CD4-positive, alpha-beta T cell (primary cell): ENCODE results near the gene PRKAG1. TPM values are rescaled to one million over a fixed set of nuclear protein-coding genes. Genes with fewer than 3 reads are reported as not detected.

ENCODE experiments used
- ATAC-seq: fragments of 200-7000 bp; cut with Tn5 transposase; one replicate; pipeline ENCODE4 v1.10.0; 2022; ENCODE audit warnings: mild to moderate bottlenecking; ENCODE audit not compliant: poor library complexity
- CTCF ChIA-PET: fragments of 350-600 bp; sonication (Branson Sonifier 250); formaldehyde crosslinking; loops from one replicate; lab custom pipeline; 2021; ENCODE audit warnings: antibody characterized with exemption, inconsistent platforms; lab: Charles Lee
- POLR2A ChIA-PET: fragments of 350-600 bp; sonication (Branson Sonifier 250); formaldehyde crosslinking; loops from one replicate; lab custom pipeline; 2021; ENCODE audit warnings: antibody characterized with exemption, inconsistent platforms; lab: Charles Lee
- DNase-seq, 14 experiments: peaks; one replicate each; pipeline ENCODE4 v3.0.0-alpha.2; 2013 to 2020; ENCODE audit warnings: mixed read lengths in 2 of 14
- H3K27ac ChIP-seq, 2 donors: one replicate each; pipeline versions ENCODE4 v1.5.1 to v1.7.0; 2013; ENCODE audit warnings: low read length in 2 of 2, low read depth in 1 of 2, mild to moderate bottlenecking in 1 of 2
- H3K27me3 ChIP-seq, 2 experiments: 1 replicate in 1 of 2; 2 replicates in 1 of 2; pipeline versions ENCODE4 v1.6.1 to v1.7.0; 2013; ENCODE audit warnings: low read length in 2 of 2, control low read depth in 1 of 2, mild to moderate bottlenecking in 1 of 2, moderate library complexity in 1 of 2; ENCODE audit not compliant: insufficient read depth in 2 of 2, control insufficient read depth in 1 of 2
- H3K36me3 ChIP-seq: one replicate; pipeline ENCODE4 v1.6.1; 2013; ENCODE audit warnings: low read length, control low read depth; ENCODE audit not compliant: insufficient read depth
- H3K4me1 ChIP-seq: one replicate; pipeline ENCODE4 v1.6.1; 2013; ENCODE audit warnings: low read length, control low read depth; ENCODE audit not compliant: insufficient read depth
- H3K4me3 ChIP-seq: one replicate; pipeline ENCODE4 v1.5.1; 2013; ENCODE audit warnings: mild to moderate bottlenecking, low read length, moderate library complexity
- H3K9me3 ChIP-seq, 2 experiments: 1 replicate in 1 of 2; 2 replicates in 1 of 2; pipeline versions ENCODE4 v1.6.1 to v1.7.0; 2013; ENCODE audit warnings: low read length in 2 of 2, mild to moderate bottlenecking in 2 of 2, control low read depth in 1 of 2, moderate library complexity in 1 of 2; ENCODE audit not compliant: control insufficient read depth in 1 of 2, insufficient read depth in 1 of 2
- H3K27ac Mint-ChIP-seq: one replicate; pipeline ENCODE4 v1.8.0; 2020; ENCODE audit warnings: mixed read lengths
- H3K27me3 Mint-ChIP-seq: one replicate; pipeline ENCODE4 v1.8.0; 2021; ENCODE audit warnings: mixed read lengths
- H3K36me3 Mint-ChIP-seq: one replicate; pipeline ENCODE4 v1.8.0; 2021; ENCODE audit warnings: low read depth, mixed read lengths
- H3K4me1 Mint-ChIP-seq: one replicate; pipeline ENCODE4 v1.8.0; 2021; ENCODE audit warnings: low read depth, mixed read lengths
- H3K4me3 Mint-ChIP-seq: one replicate; pipeline ENCODE4 v1.8.0; 2020; ENCODE audit warnings: mild to moderate bottlenecking, mixed read lengths
- H3K9me3 Mint-ChIP-seq: one replicate; pipeline ENCODE4 v1.8.0; 2020; ENCODE audit warnings: mixed read lengths
- CTCF ChIP-seq: fragments of 200-600 bp; IDR thresholded peaks from one replicate; pipeline ENCODE4 v1.8.0; 2022; ENCODE audit warnings: antibody characterized with exemption, mild to moderate bottlenecking
- intact Hi-C, 2 experiments: fragments of 100-400 bp; cut with DNase I in 1 of 2; cut with micrococcal nuclease in 1 of 2; formaldehyde crosslinking; loops; one replicate each; pipeline versions ENCODE4 v1.15.1 to v1.9.0; 2023 to 2025; cut with DNase I, micrococcal nuclease
- total RNA-seq, 174 experiments: library from RNA in 2 of 174; stranded (reverse) in 2 of 174; gene quantifications; one replicate each; pipeline ENCODE4 v1.2.3 and lab custom pipeline; 2021 to 2026

PRKAG1 gene
- total RNA-seq, 2 experiments from 2014 or later: 34.6 to 38.2 TPM

GRCh38 chr12:49013428-49013827, 5.1 kb downstream of the PRKAG1 start:
- intact Hi-C loops: no loop called here
- Mint-ChIP-seq H3K27me3 (no peaks in the 10 kb centered on the region), H3K4me1 (peaks cover 37% of the 10 kb centered on the region), H3K4me3 (no peak overlapping the region), H3K9me3 (no peaks in the 10 kb centered on the region), H3K36me3 (peaks cover 83% of the 10 kb centered on the region), H3K27ac (no peak overlapping the region)
- Histone ChIP-seq H3K9me3 (no peaks in the 10 kb centered on the region), H3K36me3 (peaks cover 47% of the 10 kb centered on the region), H3K4me3 (no peak overlapping the region), H3K27me3 (no peaks in the 10 kb centered on the region), H3K27ac (no peak overlapping the region), H3K4me1 (peaks cover 14% of the 10 kb centered on the region)
- no peak for DNase-seq
- TF ChIP-seq CTCF: no peak
- POLR2A ChIA-PET: interaction anchor here (3.4 kb wide), 1 partner anchor 118 kb away, joined by 11 read pairs; the partner anchor contains the start of gene TUBA1B
- no peak for ATAC-seq
- CTCF ChIA-PET: interaction anchor here (3.0 kb wide), 1 partner anchor 25 kb away, joined by 16 read pairs; no protein-coding TSS in a partner anchor

- Mint-ChIP-seq H3K36me3 (peaks cover 83% of the 10 kb centered on the region), H3K27ac (no peak overlapping the region), H3K27me3 (no peaks in the 10 kb centered on the region), H3K9me3 (no peaks in the 10 kb centered on the region), H3K4me1 (peaks cover 31% of the 10 kb centered on the region), H3K4me3 (no peak overlapping the region)
- Histone ChIP-seq H3K4me3 (no peak overlapping the region), H3K27me3 (no peaks in the 10 kb centered on the region), H3K9me3 (no peaks in the 10 kb centered on the region), H3K4me1 (peaks cover 8% of the 10 kb centered on the region), H3K36me3 (peaks cover 51% of the 10 kb centered on the region), H3K27ac (no peak overlapping the region)
- intact Hi-C loops: no loop called here
- no peak for ATAC-seq
- no peak for TF ChIP-seq CTCF
- DNase-seq: no peak
- ChIA-PET CTCF (interaction anchor here (3.0 kb wide), 1 partner anchor 25 kb away, joined by 16 read pairs; no protein-coding TSS in a partner anchor), POLR2A (interaction anchor here (3.4 kb wide), 1 partner anchor 118 kb away, joined by 11 read pairs; the partner anchor contains the start of gene TUBA1B)
Observed at GRCh38 chr12:49012739-49013138, 5.8 kb downstream of the PRKAG1 start.

DNA sequence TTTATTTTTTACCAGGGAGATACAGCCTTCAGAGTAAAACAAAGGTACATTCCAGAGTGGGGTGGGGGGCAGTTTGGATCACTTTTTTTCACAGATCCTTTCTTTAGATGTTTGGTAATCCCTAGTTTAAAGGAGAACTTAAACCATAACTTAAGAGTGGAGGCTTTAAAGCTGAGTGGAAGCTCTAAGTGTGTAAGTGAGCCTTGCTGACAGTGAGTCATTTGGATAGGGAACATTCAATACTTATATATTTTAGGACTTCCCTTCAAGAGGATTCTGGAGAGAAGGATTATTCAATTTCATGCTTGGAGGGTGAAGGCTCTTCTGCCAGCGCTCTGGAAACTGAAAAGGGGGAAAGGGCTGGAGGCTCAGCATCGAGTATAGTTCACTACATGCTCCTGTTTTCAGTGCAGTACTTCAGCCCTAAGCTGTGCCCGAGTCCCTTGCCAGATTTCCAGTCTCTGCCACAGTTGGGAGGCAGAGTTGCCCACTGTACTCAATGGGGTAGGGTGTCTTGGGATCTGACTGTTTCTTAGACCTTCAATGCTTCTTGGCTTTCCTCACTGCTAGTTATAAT, 8.4 kb downstream of the PRKAG1 start:
- H3K4me1 Mint-ChIP-seq: peaks cover 12% of the 10 kb centered on the region
- no peak overlapping the region for H3K27ac Mint-ChIP-seq
- H3K27ac ChIP-seq: no peak overlapping the region
- H3K4me1 ChIP-seq: no peaks in the 10 kb centered on the region
- H3K36me3 ChIP-seq: peaks cover 64% of the 10 kb centered on the region
- DNase-seq (no peak), ATAC-seq (no peak)
- no peaks in the 10 kb centered on the region for H3K9me3 Mint-ChIP-seq
- ChIA-PET POLR2A (interaction anchor here (0.6 kb wide), 1 partner anchor 154 kb away, joined by 3 read pairs; no protein-coding TSS in a partner anchor), CTCF (no interaction called here)
- TF ChIP-seq CTCF: no peak
- no peaks in the 10 kb centered on the region for H3K9me3 ChIP-seq
- no peaks in the 10 kb centered on the region for H3K27me3 ChIP-seq
- H3K36me3 Mint-ChIP-seq: peaks cover 81% of the 10 kb centered on the region
- H3K27me3 Mint-ChIP-seq: no peaks in the 10 kb centered on the region
- intact Hi-C loops: no loop called here
- no peak overlapping the region for H3K4me3 ChIP-seq
- H3K4me3 Mint-ChIP-seq: no peak overlapping the region
